C4-2B (cell line): Measurements from ENCODE around the gene SLC22A17.

Source experiments
- ZFX ChIP-seq: fragments of 450-650 bp; IDR thresholded peaks from 2 replicates; pipeline ENCODE4 v1.6.1; 2017
- TF ChIP-seq, protein P1 (sequence below): fragments of 450-650 bp; conservative IDR thresholded peaks from 2 replicates; pipeline ENCODE4 v1.5.1; 2017; ENCODE audit warnings: mild to moderate bottlenecking

DNA sequence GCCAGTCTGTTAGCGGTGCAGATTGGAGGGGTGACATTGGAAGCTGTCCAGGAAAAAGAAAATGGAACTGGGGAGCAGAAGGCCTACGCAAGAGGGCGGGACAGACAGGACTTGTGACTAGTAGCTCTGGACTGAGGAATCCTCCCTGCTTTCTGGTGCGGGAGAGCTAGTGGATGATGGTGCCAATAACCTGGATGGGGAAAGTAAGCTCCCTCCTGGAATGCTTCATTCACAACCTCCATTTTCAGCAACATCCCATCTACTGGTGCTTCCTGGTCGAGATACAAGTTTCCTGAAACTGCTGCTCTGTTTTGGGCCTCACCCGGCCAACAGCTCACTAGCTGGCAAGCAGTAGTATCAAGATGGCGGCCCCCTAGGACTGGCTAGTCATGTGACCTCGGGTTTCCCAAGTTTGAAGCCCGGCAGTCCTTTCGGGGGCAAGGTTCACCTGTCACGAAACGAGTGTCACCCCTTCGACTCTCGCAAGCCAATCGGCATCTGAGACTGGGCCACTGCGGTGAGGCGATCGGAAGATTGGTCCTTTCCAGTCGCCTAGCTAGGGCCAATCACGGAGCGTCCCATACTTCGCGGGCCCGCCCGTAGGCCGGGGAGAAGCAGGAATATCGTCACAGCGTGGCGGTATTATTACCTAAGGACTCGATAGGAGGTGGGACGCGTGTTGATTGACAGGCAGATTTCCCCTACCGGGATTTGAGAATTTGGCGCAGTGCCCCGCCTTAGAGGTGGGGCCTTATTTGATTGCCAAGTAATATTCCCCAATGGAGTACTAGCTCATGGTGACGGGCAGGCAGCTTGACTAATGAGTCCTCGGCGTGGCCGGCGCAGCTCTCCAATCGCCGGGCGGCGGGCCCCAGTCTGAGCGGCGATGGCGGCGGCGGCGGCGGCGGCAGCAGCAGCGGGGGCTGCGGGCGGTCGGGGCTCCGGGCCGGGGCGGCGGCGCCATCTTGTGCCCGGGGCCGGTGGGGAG, 31.8 kb downstream of the SLC22A17 start, which contains the start of gene PABPN1:
- TF ChIP-seq, protein P1, sequence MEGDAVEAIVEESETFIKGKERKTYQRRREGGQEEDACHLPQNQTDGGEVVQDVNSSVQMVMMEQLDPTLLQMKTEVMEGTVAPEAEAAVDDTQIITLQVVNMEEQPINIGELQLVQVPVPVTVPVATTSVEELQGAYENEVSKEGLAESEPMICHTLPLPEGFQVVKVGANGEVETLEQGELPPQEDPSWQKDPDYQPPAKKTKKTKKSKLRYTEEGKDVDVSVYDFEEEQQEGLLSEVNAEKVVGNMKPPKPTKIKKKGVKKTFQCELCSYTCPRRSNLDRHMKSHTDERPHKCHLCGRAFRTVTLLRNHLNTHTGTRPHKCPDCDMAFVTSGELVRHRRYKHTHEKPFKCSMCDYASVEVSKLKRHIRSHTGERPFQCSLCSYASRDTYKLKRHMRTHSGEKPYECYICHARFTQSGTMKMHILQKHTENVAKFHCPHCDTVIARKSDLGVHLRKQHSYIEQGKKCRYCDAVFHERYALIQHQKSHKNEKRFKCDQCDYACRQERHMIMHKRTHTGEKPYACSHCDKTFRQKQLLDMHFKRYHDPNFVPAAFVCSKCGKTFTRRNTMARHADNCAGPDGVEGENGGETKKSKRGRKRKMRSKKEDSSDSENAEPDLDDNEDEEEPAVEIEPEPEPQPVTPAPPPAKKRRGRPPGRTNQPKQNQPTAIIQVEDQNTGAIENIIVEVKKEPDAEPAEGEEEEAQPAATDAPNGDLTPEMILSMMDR = no peak
- TF ChIP-seq ZFX = no peak
